ENCODE results near the gene PCGF3.
"Not testable (repeated sequence)": the region's sequence is repeated elsewhere in the genome, so short reads cannot be mapped to it uniquely, and the experiment has no call there.

GRCh38 chr4:759810-760209, 54.2 kb downstream of the PCGF3 start:
- TF ChIP-seq EZH2 (IDR thresholded peaks at IDR 0.05; ENCODE audit: borderline replicate concordance, low read depth, low read length, poor library complexity, severe bottlenecking); CTCF (conservative IDR thresholded peaks at IDR 0.05; ENCODE audit: low read depth, low read length): not testable (repeated sequence)

All from A673 (cell line).